K562 (cell line): ENCODE data around the gene LTA. TPM values are rescaled to one million over a fixed set of nuclear protein-coding genes. Genes with fewer than 3 reads are reported as not detected.

ENCODE experiments used
- ELF2 ChIP-seq: fragments of 250-450 bp; sonication (Bioruptor Pico); IDR thresholded peaks from 2 replicates; pipeline ENCODE4 v1.5.0; 2021; ENCODE audit warnings: mild to moderate bottlenecking
- ESRRA ChIP-seq: fragments of 450-650 bp; IDR thresholded peaks from 2 replicates; pipeline ENCODE4 v1.6.1; 2014; ENCODE audit warnings: low read depth, mild to moderate bottlenecking, moderate library complexity, borderline replicate concordance
- MCM3 ChIP-seq: fragments of 450-650 bp; IDR thresholded peaks from 2 replicates; pipeline ENCODE4 v1.6.1; 2016
- NBN ChIP-seq: fragments of 450-650 bp; IDR thresholded peaks from 2 replicates; pipeline ENCODE4 v1.6.1; 2016; ENCODE audit warnings: low read depth, mild to moderate bottlenecking
- NR2C2 ChIP-seq, 2 experiments: fragments of 200-800 bp in 1 of 2; sonication (Bioruptor generic) in 1 of 2; sonication (generic) in 1 of 2; formaldehyde crosslinking in 1 of 2; IDR thresholded peaks; 2 replicates each; pipeline versions ENCODE4 v1.6.1 to v1.8.0; 2016 to 2022; ENCODE audit warnings: mild to moderate bottlenecking in 1 of 2, missing compliant biosample characterization in 1 of 2, missing genetic modification characterization in 1 of 2, missing genetic modification reagents in 1 of 2
- POLR3A ChIP-seq: IDR thresholded peaks from 2 replicates; pipeline ENCODE4 v1.6.1; 2011; ENCODE audit warnings: borderline replicate concordance, mild to moderate bottlenecking, moderate library complexity; ENCODE audit not compliant: insufficient read length, insufficient read depth; ENCODE audit errors: extremely low read depth
- SFPQ ChIP-seq: fragments of 200-400 bp; formaldehyde crosslinking; IDR thresholded peaks from 2 replicates; pipeline ENCODE4 v1.6.1; 2017; ENCODE audit warnings: mild to moderate bottlenecking, low read depth, low read length, moderate library complexity
- SREBF2 ChIP-seq: sonication (generic); formaldehyde crosslinking; IDR thresholded peaks from 2 replicates; pipeline ENCODE4 v1.4.0; 2020; ENCODE audit warnings: mild to moderate bottlenecking, missing genetic modification reagents
- ZNF395 ChIP-seq: fragments of 200-800 bp; sonication (Bioruptor generic); IDR thresholded peaks from 2 replicates; pipeline ENCODE4 v1.6.1; 2017; ENCODE audit warnings: missing genetic modification characterization, missing compliant biosample characterization
- polyA plus RNA-seq, 8 experiments: library from polyadenylated mRNA; depleted of rRNA in 4 of 8; stranded (reverse) in 5 of 8; unstranded in 3 of 8; fragments of >200 nt; fragmentation: Nextera tagmentation in 2 of 8; fragmentation: Illumina TruSeq in 1 of 8; extraction: Ambion mirVana in 2 of 8; extraction: Trizol in 1 of 8; gene quantifications; 2 replicates each; pipeline versions ENCODE4 v1.2.1 to v1.2.3, GENCODE V29; 2011 to 2014; ENCODE audit warnings: inconsistent platforms in 1 of 8, missing spikeins in 1 of 8
- total RNA-seq, 7 experiments: library from RNA; depleted of rRNA in 6 of 7; stranded (reverse); fragments of >200 nt in 6 of 7; fragmentation: Illumina TruSeq in 2 of 7; extraction: Trizol in 2 of 7; gene quantifications; 2 replicates each; pipeline versions ENCODE4 v1.2.1 to v1.2.3, GENCODE V29; 2011 to 2021; ENCODE audit warnings: low replicate concordance in 1 of 7
- TF ChIP-seq, protein P1 (sequence below), 2 experiments: fragments of 450-650 bp; conservative IDR thresholded peaks; 2 replicates each; pipeline ENCODE4 v1.6.1; 2017; ENCODE audit warnings: mild to moderate bottlenecking in 2 of 2, moderate library complexity in 2 of 2
- TF ChIP-seq, protein P2 (sequence below): fragments of 250-450 bp; sonication (Bioruptor Pico); IDR thresholded peaks from 2 replicates; pipeline ENCODE4 v1.5.0; 2020; ENCODE audit warnings: mild to moderate bottlenecking, borderline replicate concordance
- TF ChIP-seq, protein P3 (sequence below): fragments of 250-450 bp; sonication (Bioruptor Pico); IDR thresholded peaks from 2 replicates; pipeline ENCODE4 v1.8.0; 2021; ENCODE audit warnings: moderate library complexity, mild to moderate bottlenecking, inconsistent platforms

Gene LTA
- total and polyA plus RNA-seq, 9 of the 15 experiments (the other 6 are each of a cell fraction or from before 2014, with no cell fraction given), result 0.80 TPM; not detected in 8

GRCh38 chr6:31609519-31610406, 37.7 kb downstream of the LTA start (continued):
- TF ChIP-seq, protein P1, sequence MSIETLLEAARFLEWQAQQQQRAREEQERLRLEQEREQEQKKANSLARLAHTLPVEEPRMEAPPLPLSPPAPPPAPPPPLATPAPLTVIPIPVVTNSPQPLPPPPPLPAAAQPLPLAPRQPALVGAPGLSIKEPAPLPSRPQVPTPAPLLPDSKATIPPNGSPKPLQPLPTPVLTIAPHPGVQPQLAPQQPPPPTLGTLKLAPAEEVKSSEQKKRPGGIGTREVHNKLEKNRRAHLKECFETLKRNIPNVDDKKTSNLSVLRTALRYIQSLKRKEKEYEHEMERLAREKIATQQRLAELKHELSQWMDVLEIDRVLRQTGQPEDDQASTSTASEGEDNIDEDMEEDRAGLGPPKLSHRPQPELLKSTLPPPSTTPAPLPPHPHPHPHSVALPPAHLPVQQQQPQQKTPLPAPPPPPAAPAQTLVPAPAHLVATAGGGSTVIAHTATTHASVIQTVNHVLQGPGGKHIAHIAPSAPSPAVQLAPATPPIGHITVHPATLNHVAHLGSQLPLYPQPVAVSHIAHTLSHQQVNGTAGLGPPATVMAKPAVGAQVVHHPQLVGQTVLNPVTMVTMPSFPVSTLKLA (conservative IDR thresholded peaks at IDR 0.05), result 0 out of 4 replicates have a peak, but pooled peaks of 1 of the 2 experiments have one; percentile 13
- TF ChIP-seq MCM3 (no peak), SFPQ (no peak), POLR3A (no peak), ZNF395 (CRISPR knock-in tag) (no peak), NBN (peak; percentile 39; the same call in 1 of the 2 replicates), ELF2 (CRISPR knock-in tag) (no peak), SREBF2 (CRISPR knock-in tag) (no peak), NR2C2 (CRISPR knock-in tag; IDR thresholded peaks at IDR 0.05) (no peak), NR2C2 (tag; IDR thresholded peaks at IDR 0.05) (no peak), ESRRA (no peak)
- TF ChIP-seq, protein P2, sequence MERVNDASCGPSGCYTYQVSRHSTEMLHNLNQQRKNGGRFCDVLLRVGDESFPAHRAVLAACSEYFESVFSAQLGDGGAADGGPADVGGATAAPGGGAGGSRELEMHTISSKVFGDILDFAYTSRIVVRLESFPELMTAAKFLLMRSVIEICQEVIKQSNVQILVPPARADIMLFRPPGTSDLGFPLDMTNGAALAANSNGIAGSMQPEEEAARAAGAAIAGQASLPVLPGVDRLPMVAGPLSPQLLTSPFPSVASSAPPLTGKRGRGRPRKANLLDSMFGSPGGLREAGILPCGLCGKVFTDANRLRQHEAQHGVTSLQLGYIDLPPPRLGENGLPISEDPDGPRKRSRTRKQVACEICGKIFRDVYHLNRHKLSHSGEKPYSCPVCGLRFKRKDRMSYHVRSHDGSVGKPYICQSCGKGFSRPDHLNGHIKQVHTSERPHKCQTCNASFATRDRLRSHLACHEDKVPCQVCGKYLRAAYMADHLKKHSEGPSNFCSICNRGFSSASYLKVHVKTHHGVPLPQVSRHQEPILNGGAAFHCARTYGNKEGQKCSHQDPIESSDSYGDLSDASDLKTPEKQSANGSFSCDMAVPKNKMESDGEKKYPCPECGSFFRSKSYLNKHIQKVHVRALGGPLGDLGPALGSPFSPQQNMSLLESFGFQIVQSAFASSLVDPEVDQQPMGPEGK (CRISPR knock-in tag), result no peak
- TF ChIP-seq, protein P3, sequence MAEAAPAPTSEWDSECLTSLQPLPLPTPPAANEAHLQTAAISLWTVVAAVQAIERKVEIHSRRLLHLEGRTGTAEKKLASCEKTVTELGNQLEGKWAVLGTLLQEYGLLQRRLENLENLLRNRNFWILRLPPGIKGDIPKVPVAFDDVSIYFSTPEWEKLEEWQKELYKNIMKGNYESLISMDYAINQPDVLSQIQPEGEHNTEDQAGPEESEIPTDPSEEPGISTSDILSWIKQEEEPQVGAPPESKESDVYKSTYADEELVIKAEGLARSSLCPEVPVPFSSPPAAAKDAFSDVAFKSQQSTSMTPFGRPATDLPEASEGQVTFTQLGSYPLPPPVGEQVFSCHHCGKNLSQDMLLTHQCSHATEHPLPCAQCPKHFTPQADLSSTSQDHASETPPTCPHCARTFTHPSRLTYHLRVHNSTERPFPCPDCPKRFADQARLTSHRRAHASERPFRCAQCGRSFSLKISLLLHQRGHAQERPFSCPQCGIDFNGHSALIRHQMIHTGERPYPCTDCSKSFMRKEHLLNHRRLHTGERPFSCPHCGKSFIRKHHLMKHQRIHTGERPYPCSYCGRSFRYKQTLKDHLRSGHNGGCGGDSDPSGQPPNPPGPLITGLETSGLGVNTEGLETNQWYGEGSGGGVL (CRISPR knock-in tag), result no peak
